Measurements from ENCODE around the gene ENTPD2.
A peak's percentile ranks its signal among the peaks of the same experiment; 100 is the strongest.

Gene ENTPD2

GRCh38 chr9:137085920-137086530 is 32.2 kb upstream of the ENTPD2 start:
- peak overlapping the region; percentile 73 for H3K4me3 ChIP-seq (ENCODE audit: low read depth, low read length)
- in situ Hi-C loops (cut with HindIII; ENCODE audit: low pct_ligation_motif_present, low sequenced_read_pairs), result no loop called here
- TF ChIP-seq CTCF (IDR thresholded peaks at IDR 0.05; ENCODE audit: low read depth, low read length, missing control alignments), result no peak
- H3K36me3 ChIP-seq (replicated peaks), result no peaks in the 10 kb centered on the region
- H3K27me3 ChIP-seq (replicated peaks), result no peaks in the 10 kb centered on the region
- H3K27ac ChIP-seq, result peak overlapping the region; percentile 81
- no peak for DNase-seq

GRCh38 chr9:137084526-137084925 is 30.7 kb upstream of the ENTPD2 start:
- H3K27ac ChIP-seq, result no peak overlapping the region

GRCh38 chr9:137083394-137084004 is 29.6 kb upstream of the ENTPD2 start:
- DNase-seq, result peak; percentile 96
- Histone ChIP-seq H3K4me3 (ENCODE audit: low read depth, low read length) (no peak overlapping the region), H3K27ac (peak overlapping the region; percentile 71), H3K36me3 (replicated peaks) (no peaks in the 10 kb centered on the region), H3K27me3 (replicated peaks) (no peaks in the 10 kb centered on the region)
- in situ Hi-C loops (cut with HindIII; ENCODE audit: low pct_ligation_motif_present, low sequenced_read_pairs), result no loop called here
- TF ChIP-seq CTCF (IDR thresholded peaks at IDR 0.05; ENCODE audit: low read depth, low read length, missing control alignments), result no peak

More at GRCh38 chr9:137084526-137084925, 30.7 kb upstream of the ENTPD2 start:
- no peaks in the 10 kb centered on the region for H3K36me3 ChIP-seq (replicated peaks)
- in situ Hi-C loops (cut with HindIII; ENCODE audit: low pct_ligation_motif_present, low sequenced_read_pairs), result no loop called here
- DNase-seq, result no peak
- H3K4me3 ChIP-seq (ENCODE audit: low read depth, low read length), result no peak overlapping the region
- H3K27me3 ChIP-seq (replicated peaks), result no peaks in the 10 kb centered on the region
- no peak for TF ChIP-seq CTCF (IDR thresholded peaks at IDR 0.05; ENCODE audit: low read depth, low read length, missing control alignments)

- Histone ChIP-seq H3K27me3 (replicated peaks) (no peaks in the 10 kb centered on the region), H3K27ac (peak overlapping the region; percentile 71), H3K36me3 (replicated peaks) (no peaks in the 10 kb centered on the region), H3K4me3 (ENCODE audit: low read depth, low read length) (no peak overlapping the region)
- DNase-seq, result no peak
- in situ Hi-C loops (cut with HindIII; ENCODE audit: low pct_ligation_motif_present, low sequenced_read_pairs), result no loop called here
- no peak for TF ChIP-seq CTCF (IDR thresholded peaks at IDR 0.05; ENCODE audit: low read depth, low read length, missing control alignments)
Measured at GRCh38 chr9:137082925-137083290, 29.0 kb upstream of the ENTPD2 start.

GRCh38 chr9:137082222-137082924 is 28.5 kb upstream of the ENTPD2 start:
- H3K36me3 ChIP-seq (replicated peaks), result no peaks in the 10 kb centered on the region
- H3K27me3 ChIP-seq (replicated peaks), result no peaks in the 10 kb centered on the region
- in situ Hi-C loops (cut with HindIII; ENCODE audit: low pct_ligation_motif_present, low sequenced_read_pairs), result no loop called here
- H3K27ac ChIP-seq, result no peak overlapping the region
- no peak overlapping the region for H3K4me3 ChIP-seq (ENCODE audit: low read depth, low read length)
- TF ChIP-seq CTCF (IDR thresholded peaks at IDR 0.05; ENCODE audit: low read depth, low read length, missing control alignments), result no peak
- DNase-seq, result no peak

Measured in brain microvascular endothelial cell (primary cell).